Thymus (tissue), 11 donors: ENCODE measurements around the gene GPC3. TPM values are rescaled to one million over a fixed set of nuclear protein-coding genes. Genes with fewer than 3 reads are reported as not detected.
"Not testable (repeated sequence)": the region's sequence is repeated elsewhere in the genome, so short reads cannot be mapped to it uniquely, and the experiment has no call there.

ENCODE experiments used
- DNase-seq, 9 donors: peaks; one replicate each; pipeline ENCODE4 v3.0.0-alpha.2; 2013; ENCODE audit warnings: low spot score in 9 of 9, low read depth in 6 of 9, missing footprints in 1 of 9
- H3K27ac ChIP-seq, 2 donors: one replicate each; pipeline ENCODE4 v1.5.1; 2013; ENCODE audit warnings: control low read depth in 1 of 2, low read depth in 1 of 2, low read length in 1 of 2, mild to moderate bottlenecking in 1 of 2, moderate library complexity in 1 of 2
- H3K27me3 ChIP-seq, 2 donors: one replicate each; pipeline ENCODE4 v1.5.1; 2013; ENCODE audit warnings: low read length in 1 of 2; ENCODE audit not compliant: control insufficient read depth in 2 of 2, insufficient read depth in 1 of 2
- H3K36me3 ChIP-seq, 2 donors: one replicate each; pipeline ENCODE4 v1.5.1; 2013; ENCODE audit warnings: low read length in 1 of 2, mild to moderate bottlenecking in 1 of 2, moderate library complexity in 1 of 2; ENCODE audit not compliant: control insufficient read depth in 2 of 2, insufficient read depth in 2 of 2
- H3K4me1 ChIP-seq, 2 donors: one replicate each; pipeline ENCODE4 v1.5.1; 2013; ENCODE audit warnings: low read length in 2 of 2; ENCODE audit not compliant: control insufficient read depth in 2 of 2, insufficient read depth in 2 of 2
- H3K4me3 ChIP-seq, 2 donors: one replicate each; pipeline ENCODE4 v1.5.1; 2013; ENCODE audit warnings: low read length in 2 of 2, control low read depth in 1 of 2, mild to moderate bottlenecking in 1 of 2
- H3K9me3 ChIP-seq, 2 donors: one replicate each; pipeline ENCODE4 v1.5.1; 2013; ENCODE audit warnings: low read length in 1 of 2, mild to moderate bottlenecking in 1 of 2; ENCODE audit not compliant: control insufficient read depth in 2 of 2, insufficient read depth in 1 of 2
- WGBS: extraction: QIAGEN DNeasy Blood & Tissue Kit; methylation state at CpG from one replicate; pipeline ENCODE4 v1.1.7; 2013; 5-methylcytosine and 5-hydroxymethylcytosine counted together
- polyA plus RNA-seq: library from polyadenylated mRNA; stranded (reverse); fragments of 200-250 nt; gene quantifications from one replicate; pipeline ENCODE4 v1.2.3, GENCODE V29; 2013
- total RNA-seq: library from RNA; stranded (reverse); fragments of 120-200 nt; gene quantifications from one replicate; pipeline ENCODE4 v1.2.4, GENCODE V29; 2013
- donor health status: healthy.

The GPC3 gene
- total and polyA plus RNA-seq, 2 donors, result 3.1 to 26.2 TPM

GRCh38 chrX:133627673-133628072, 357.7 kb downstream of the GPC3 start:
- 97% methylated on average over 4 of the region's 4 CpGs for WGBS
- Histone ChIP-seq H3K9me3 (no peaks in the 10 kb centered on the region), H3K36me3 (no peaks in the 10 kb centered on the region), H3K27me3 (no peaks in the 10 kb centered on the region), H3K27ac (no peak overlapping the region), H3K4me3 (no peak overlapping the region), H3K4me1 (no peaks in the 10 kb centered on the region)
- no peak for DNase-seq

- not testable (repeated sequence) for H3K27me3 ChIP-seq, H3K4me1 ChIP-seq, DNase-seq, H3K36me3 ChIP-seq, H3K27ac ChIP-seq, H3K4me3 ChIP-seq, H3K9me3 ChIP-seq
- 95% methylated on average over 10 of the region's 10 CpGs for WGBS
Measured at GRCh38 chrX:133621384-133621783, 364.0 kb downstream of the GPC3 start.

- WGBS, result 95% methylated on average over 1 of the region's 1 CpG
- no peak for DNase-seq
- Histone ChIP-seq H3K9me3 (no peaks in the 10 kb centered on the region), H3K27me3 (no peaks in the 10 kb centered on the region), H3K36me3 (no peaks in the 10 kb centered on the region), H3K4me3 (no peak overlapping the region), H3K27ac (no peak overlapping the region), H3K4me1 (no peaks in the 10 kb centered on the region)
Measured at GRCh38 chrX:133611676-133612075, 373.7 kb downstream of the GPC3 start.

GRCh38 chrX:133610056-133610455, 375.3 kb downstream of the GPC3 start:
- 100% methylated on average over 1 of the region's 1 CpG for WGBS

GRCh38 chrX:133609166-133609565, 376.2 kb downstream of the GPC3 start:
- DNase-seq, result no peak
- H3K36me3 ChIP-seq, result no peaks in the 10 kb centered on the region
- no peak overlapping the region for H3K27ac ChIP-seq
- no peaks in the 10 kb centered on the region for H3K4me1 ChIP-seq
- 64% methylated on average over 4 of the region's 4 CpGs for WGBS
- H3K9me3 ChIP-seq, result no peaks in the 10 kb centered on the region
- no peaks in the 10 kb centered on the region for H3K27me3 ChIP-seq
- no peak overlapping the region for H3K4me3 ChIP-seq

More at GRCh38 chrX:133610056-133610455, 375.3 kb downstream of the GPC3 start:
- no peak overlapping the region for H3K4me3 ChIP-seq
- DNase-seq, result no peak
- H3K27me3 ChIP-seq, result no peaks in the 10 kb centered on the region
- H3K4me1 ChIP-seq, result no peaks in the 10 kb centered on the region
- no peaks in the 10 kb centered on the region for H3K9me3 ChIP-seq
- no peaks in the 10 kb centered on the region for H3K36me3 ChIP-seq
- no peak overlapping the region for H3K27ac ChIP-seq

GRCh38 chrX:133608406-133608805, 377.0 kb downstream of the GPC3 start:
- Histone ChIP-seq H3K4me1 (no peaks in the 10 kb centered on the region), H3K27me3 (no peaks in the 10 kb centered on the region), H3K4me3 (no peak overlapping the region), H3K36me3 (no peaks in the 10 kb centered on the region), H3K9me3 (no peaks in the 10 kb centered on the region), H3K27ac (no peak overlapping the region)
- 18% methylated on average over 2 of the region's 2 CpGs for WGBS
- DNase-seq, result no peak

- no peaks in the 10 kb centered on the region for H3K9me3 ChIP-seq
- H3K4me1 ChIP-seq, result no peaks in the 10 kb centered on the region
- H3K36me3 ChIP-seq, result no peaks in the 10 kb centered on the region
- 93% methylated on average over 5 of the region's 5 CpGs for WGBS
- H3K27ac ChIP-seq, result no peak overlapping the region
- no peaks in the 10 kb centered on the region for H3K27me3 ChIP-seq
- no peak overlapping the region for H3K4me3 ChIP-seq
- no peak for DNase-seq
Measured at GRCh38 chrX:133607419-133608348, 377.7 kb downstream of the GPC3 start.

GRCh38 chrX:133606990-133607389, 378.4 kb downstream of the GPC3 start:
- no peaks in the 10 kb centered on the region for H3K36me3 ChIP-seq
- no peaks in the 10 kb centered on the region for H3K9me3 ChIP-seq
- no peak overlapping the region for H3K27ac ChIP-seq
- no peak overlapping the region for H3K4me3 ChIP-seq
- H3K4me1 ChIP-seq, result no peaks in the 10 kb centered on the region
- H3K27me3 ChIP-seq, result no peaks in the 10 kb centered on the region
- no peak for DNase-seq
- WGBS, result 86% methylated on average over 1 of the region's 1 CpG

GRCh38 chrX:133604801-133605200, 380.6 kb downstream of the GPC3 start:
- Histone ChIP-seq H3K4me1 (no peaks in the 10 kb centered on the region), H3K27me3 (no peaks in the 10 kb centered on the region), H3K27ac (no peak overlapping the region), H3K4me3 (no peak overlapping the region), H3K36me3 (no peaks in the 10 kb centered on the region), H3K9me3 (no peaks in the 10 kb centered on the region)
- DNase-seq, result no peak
- 95% methylated on average over 7 of the region's 7 CpGs for WGBS
